D341Med (cell line): ENCODE data around the gene OR2D2.
"Not testable (repeated sequence)": the region's sequence is repeated elsewhere in the genome, so short reads cannot be mapped to it uniquely, and the experiment has no call there.

Experiments
- DNase-seq: peaks from one replicate; pipeline ENCODE4 v3.0.0; 2012; ENCODE audit warnings: low spot score

OR2D2 gene

GRCh38 chr11:6882751-6883150 is 9.5 kb downstream of the OR2D2 start:
- no peak for DNase-seq

DNA sequence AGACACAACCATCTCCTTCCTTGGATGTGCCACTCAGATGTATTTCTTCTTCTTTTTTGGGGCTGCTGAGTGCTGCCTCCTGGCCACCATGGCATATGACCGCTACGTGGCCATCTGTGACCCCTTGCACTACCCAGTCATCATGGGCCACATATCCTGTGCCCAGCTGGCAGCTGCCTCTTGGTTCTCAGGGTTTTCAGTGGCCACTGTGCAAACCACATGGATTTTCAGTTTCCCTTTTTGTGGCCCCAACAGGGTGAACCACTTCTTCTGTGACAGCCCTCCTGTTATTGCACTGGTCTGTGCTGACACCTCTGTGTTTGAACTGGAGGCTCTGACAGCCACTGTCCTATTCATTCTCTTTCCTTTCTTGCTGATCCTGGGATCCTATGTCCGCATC is 15.4 kb downstream of the OR2D2 start:
- DNase-seq = no peak

- no peak for DNase-seq
Measured at GRCh38 chr11:6876325-6876724, 16.0 kb downstream of the OR2D2 start, which contains the start of gene OR10A4. TSS of gene OR10A4 (plus strand) at chr11:6876625. CDS start at chr11:6876648, 23 bp downstream.

GRCh38 chr11:6875761-6876160 is 16.5 kb downstream of the OR2D2 start:
- DNase-seq = no peak

- no peak for DNase-seq
Measured at GRCh38 chr11:6871278-6871677, 21.0 kb downstream of the OR2D2 start.

GRCh38 chr11:6864438-6864837 is 27.9 kb downstream of the OR2D2 start:
- no peak for DNase-seq

DNA sequence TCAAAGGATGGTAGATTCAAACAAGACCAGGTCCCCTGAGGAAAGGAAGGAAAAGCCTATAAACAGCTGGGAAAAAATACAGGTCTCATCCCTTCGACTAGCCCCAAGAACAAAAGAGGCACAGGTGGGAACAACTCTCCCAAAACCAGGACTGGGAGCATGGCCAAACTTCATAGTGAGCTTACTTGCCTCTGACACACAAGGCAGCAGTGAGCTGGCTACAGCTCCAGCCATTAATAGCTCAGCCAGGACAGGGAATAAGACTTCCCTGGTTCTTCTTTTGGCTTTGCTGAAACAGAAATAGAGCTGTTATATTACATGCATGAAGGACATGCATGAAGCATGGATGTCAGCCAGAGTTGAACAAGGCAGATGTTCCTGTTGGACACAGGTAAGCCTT is 29.3 kb downstream of the OR2D2 start, which contains the start of gene OR10A2:
Gene OR10A2, plus strand, starts transcription at position 97 of the 400 bp plus-strand sequence. CDS start 6,698 bp downstream, outside the sequence.
- DNase-seq = no peak

- no peak for DNase-seq
Measured at GRCh38 chr11:6856871-6857270, 35.4 kb downstream of the OR2D2 start.

- no peak for DNase-seq
Measured at GRCh38 chr11:6855971-6856541, 36.2 kb downstream of the OR2D2 start.

DNA sequence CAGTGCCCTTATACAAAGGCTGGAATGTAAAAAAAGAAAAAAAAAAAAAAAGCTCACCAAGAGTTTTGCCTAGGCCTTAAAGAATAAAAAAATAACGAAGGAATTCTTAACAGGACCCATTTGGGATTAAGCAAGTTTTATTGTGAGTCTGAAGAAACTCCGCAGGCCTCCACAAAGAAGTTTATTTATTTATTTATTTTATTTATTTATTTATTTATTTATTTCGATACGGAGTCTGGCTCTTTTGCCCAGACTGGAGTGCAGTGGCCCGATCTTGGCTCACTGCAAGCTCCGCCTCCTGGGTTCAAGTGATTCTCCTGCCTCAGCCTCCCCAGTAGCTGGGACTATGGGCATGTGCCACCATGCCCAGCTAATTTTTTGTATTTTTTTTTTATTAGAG is 37.5 kb downstream of the OR2D2 start:
- DNase-seq = not testable (repeated sequence)

DNA sequence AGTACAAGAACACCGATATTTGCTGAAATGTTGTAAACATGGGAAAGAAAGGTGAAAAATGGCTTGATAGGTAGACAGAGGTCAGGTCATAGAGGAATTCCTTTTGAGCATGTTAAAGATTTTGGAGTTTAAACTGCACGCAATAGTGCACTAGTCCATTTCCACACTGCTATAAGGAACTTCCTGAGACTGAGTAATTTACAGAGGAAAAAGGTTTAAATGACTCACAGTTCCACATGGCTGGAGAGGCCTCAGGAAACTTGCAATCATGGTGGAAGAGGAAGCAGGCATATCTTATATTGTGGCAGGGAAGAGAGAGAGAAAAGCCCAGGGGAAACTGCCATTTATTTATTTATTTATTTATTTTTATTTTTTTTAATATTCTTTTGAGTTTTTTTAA is 41.8 kb downstream of the OR2D2 start:
- no peak for DNase-seq

GRCh38 chr11:6845383-6845782 is 46.9 kb downstream of the OR2D2 start, which contains the start of gene OR10A5:
TSS of gene OR10A5 (plus strand) at chr11:6845683. CDS start at chr11:6845683, 0 bp downstream.
- DNase-seq = no peak

- no peak for DNase-seq
Measured at GRCh38 chr11:6844356-6844755, 47.9 kb downstream of the OR2D2 start.

DNA sequence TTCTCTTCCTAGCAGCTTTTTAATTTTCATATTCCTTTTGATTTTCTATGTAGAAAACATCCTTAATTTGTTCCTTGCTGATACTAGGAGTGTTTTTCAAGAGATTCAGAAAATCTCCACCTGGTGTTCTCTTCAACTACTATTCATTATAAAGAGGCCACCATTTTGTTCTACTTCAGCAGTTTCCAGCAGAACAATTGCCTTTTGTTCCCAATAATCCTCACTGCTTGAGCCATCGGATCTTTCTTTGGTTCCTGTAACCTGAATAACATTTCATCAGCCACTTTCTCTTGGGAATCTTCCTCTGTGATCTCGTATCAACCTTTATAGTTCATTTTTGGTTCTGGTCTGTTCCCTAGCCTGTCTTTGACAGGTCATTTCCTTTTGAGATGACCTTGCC is 48.6 kb downstream of the OR2D2 start:
- no peak for DNase-seq

DNA sequence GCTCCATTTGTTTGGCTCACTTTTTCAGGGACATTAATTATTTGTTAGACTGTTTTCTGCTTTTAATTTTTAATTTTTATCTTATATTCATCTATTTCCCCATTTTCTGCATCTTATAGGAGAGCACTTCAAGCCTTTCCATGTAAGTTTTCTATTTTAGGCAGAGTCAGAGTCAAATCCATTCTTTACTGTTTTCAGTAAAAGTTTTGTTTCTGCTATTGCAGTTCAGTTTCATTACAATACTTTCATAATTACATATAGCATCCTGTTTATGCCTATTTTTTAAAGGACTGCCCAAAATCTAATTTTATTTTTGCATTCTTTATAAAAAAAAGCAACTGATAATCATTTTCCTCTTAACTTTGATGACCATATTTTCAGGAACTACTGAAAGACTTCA is 50.6 kb downstream of the OR2D2 start:
- DNase-seq = no peak
